Stimulated activated naive CD8-positive, alpha-beta T cell treated with anti-CD3 and anti-CD28 coated beads, Interleukin-15, Interleukin-2, amounts not matched to agents 100 ng/mL and 50 ng/mL, for 24 hours (primary cell): Measurements from ENCODE around the gene AVP.
"Not testable (repeated sequence)": the region's sequence is repeated elsewhere in the genome, so short reads cannot be mapped to it uniquely, and the experiment has no call there.

Experiments
- H3K27ac Mint-ChIP-seq: one replicate; pipeline ENCODE4 v1.8.0; 2021; ENCODE audit warnings: mild to moderate bottlenecking, mixed read lengths
- H3K27me3 Mint-ChIP-seq: one replicate; pipeline ENCODE4 v1.8.0; 2021; ENCODE audit warnings: mixed read lengths
- H3K36me3 Mint-ChIP-seq: one replicate; pipeline ENCODE4 v1.8.0; 2021; ENCODE audit warnings: low read depth, mixed read lengths
- H3K4me1 Mint-ChIP-seq: one replicate; pipeline ENCODE4 v1.8.0; 2021; ENCODE audit warnings: low read depth, mixed read lengths
- H3K4me3 Mint-ChIP-seq: one replicate; pipeline ENCODE4 v1.8.0; 2021; ENCODE audit warnings: mild to moderate bottlenecking, mixed read lengths
- H3K9me3 Mint-ChIP-seq: one replicate; pipeline ENCODE4 v1.8.0; 2021; ENCODE audit warnings: mixed read lengths

Gene AVP

DNA sequence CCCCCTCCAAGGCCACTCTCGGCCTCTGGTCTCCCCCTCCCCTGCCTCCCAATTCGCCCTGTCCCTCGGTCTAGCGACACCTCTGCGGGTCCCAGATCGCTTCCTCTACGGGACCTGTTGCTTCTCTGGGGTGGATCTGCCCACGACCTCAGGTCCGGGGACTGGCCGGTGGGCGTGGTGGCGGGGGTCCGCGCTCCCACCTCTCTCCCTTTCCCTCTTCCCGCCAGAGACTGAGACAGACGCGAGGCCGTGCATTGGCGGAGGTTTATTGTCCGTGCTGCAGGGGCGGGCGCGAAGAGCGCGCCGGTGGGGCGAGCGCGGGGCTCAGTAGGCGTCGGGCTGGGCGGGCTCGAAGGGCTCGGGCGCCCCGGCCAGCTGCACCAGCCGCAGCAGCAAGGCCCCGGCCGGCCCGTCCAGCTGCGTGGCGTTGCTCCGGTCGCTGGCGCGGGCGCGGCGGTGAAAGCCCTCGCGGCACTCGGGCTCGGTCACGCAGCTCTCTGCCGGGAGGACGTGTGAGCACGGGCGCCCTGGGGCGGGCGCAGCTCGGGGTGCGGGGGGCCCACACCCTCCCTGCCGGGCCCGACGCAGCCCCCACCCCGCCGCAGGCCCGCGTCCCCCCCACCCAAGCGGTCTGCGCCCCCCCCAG, 2.1 kb downstream of the AVP start:
- Mint-ChIP-seq H3K27ac (no peak overlapping the region), H3K36me3 (no peaks in the 10 kb centered on the region), H3K4me1 (peaks cover 7% of the 10 kb centered on the region), H3K4me3 (peak overlapping the region; percentile 0), H3K27me3 (peaks cover 55% of the 10 kb centered on the region), H3K9me3 (no peaks in the 10 kb centered on the region)

DNA sequence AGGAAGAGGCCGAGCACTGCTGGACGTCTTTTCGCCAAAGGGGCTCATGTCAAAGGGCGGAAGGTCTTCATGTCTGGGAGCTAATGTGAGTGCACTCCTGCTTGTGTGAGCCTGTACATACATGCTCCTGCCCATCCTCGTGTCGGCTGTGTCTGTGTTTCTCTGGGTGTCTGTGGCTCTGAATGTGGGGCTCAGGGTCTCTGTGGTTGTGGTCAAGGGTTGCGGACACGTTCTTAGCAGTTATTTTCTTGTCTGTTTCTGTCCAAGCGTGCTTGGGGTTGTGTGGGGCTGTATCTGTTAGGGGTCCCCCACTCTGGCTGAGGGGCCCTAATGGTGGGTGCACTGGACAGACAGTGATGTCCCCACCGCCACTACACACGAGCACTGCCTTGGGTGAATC, 2.9 kb downstream of the AVP start:
- no peaks in the 10 kb centered on the region for H3K36me3 Mint-ChIP-seq
- no peak overlapping the region for H3K27ac Mint-ChIP-seq
- no peaks in the 10 kb centered on the region for H3K9me3 Mint-ChIP-seq
- peaks cover 14% of the 10 kb centered on the region for H3K4me1 Mint-ChIP-seq
- H3K27me3 Mint-ChIP-seq: peaks cover 55% of the 10 kb centered on the region
- H3K4me3 Mint-ChIP-seq: no peak overlapping the region

DNA sequence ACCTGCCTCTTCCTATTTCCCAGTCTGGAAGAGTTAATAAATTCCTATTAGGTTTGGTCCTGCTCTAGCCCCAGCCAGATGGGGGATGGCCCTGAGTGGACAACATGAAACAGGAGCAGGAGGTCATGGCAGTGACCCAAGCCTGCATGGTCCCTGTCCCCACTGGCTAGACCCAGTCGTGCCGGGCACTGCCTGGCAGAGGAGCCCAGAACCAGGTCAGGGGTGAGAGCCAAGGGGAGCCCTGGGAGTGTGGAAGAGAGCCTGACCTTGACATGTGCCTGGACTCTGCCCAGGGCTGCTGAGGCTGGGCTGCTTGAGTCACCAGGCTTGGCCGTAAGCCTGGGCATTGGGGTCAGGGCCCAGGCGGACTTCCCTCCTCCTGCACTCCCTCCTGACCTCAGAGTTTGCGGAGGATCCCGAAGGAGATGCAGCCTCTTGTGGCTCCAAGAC, 3.6 kb downstream of the AVP start:
- H3K27ac Mint-ChIP-seq: no peak overlapping the region
- peaks cover 55% of the 10 kb centered on the region for H3K27me3 Mint-ChIP-seq
- H3K4me3 Mint-ChIP-seq: no peak overlapping the region
- H3K36me3 Mint-ChIP-seq: no peaks in the 10 kb centered on the region
- H3K9me3 Mint-ChIP-seq: no peaks in the 10 kb centered on the region
- H3K4me1 Mint-ChIP-seq: peaks cover 16% of the 10 kb centered on the region

DNA sequence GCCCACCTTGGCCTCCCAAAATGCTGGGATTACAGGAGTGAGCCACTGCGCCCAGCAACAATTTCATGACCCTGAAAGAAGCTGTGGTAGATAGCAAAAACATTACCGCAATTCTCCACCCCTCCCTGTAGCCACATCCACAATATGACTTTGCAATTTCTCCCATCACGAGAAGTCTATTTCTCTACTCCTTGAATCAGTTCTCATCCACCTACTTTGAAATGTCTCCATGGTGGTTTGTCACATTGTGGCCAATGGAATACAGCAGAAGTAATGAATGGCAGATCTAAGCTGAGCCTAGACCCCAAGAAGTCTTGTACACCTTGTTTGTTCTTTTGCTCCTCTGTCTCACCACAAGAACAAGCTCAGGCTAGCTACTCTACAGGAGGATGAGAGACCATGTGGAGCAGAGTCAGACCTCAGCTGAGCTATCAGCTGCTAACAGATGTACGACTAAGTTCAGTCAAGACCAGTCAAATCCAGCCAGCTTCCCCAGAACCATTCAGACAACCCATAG, 6.8 kb downstream of the AVP start:
- H3K36me3 Mint-ChIP-seq: no peaks in the 10 kb centered on the region
- peak overlapping the region; percentile 20 for H3K4me3 Mint-ChIP-seq
- H3K4me1 Mint-ChIP-seq: peaks cover 16% of the 10 kb centered on the region
- H3K9me3 Mint-ChIP-seq: no peaks in the 10 kb centered on the region
- no peak overlapping the region for H3K27ac Mint-ChIP-seq
- peaks cover 38% of the 10 kb centered on the region for H3K27me3 Mint-ChIP-seq

DNA sequence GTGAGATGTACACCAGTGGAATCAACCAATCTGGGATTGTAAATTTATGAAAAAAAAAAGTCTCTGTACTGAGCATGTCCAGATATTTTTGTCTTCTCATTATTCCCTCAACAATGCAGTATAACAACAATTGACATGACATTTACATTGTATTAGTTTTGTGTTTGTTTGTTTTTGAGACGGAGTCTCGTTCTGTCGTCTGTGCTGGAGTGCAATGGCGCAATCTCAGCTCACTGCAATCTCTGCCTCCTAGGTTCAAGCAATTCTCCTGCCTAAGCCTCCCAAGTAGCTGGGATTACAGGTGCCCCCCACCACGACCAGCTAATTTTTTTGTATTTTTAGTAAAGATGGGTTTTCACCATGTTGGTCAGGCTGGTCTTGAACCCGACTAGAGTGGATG, 9.2 kb downstream of the AVP start:
- Mint-ChIP-seq H3K4me1 (peaks cover 31% of the 10 kb centered on the region), H3K27me3 (peaks cover 17% of the 10 kb centered on the region)
- H3K9me3 Mint-ChIP-seq, H3K4me3 Mint-ChIP-seq, H3K36me3 Mint-ChIP-seq, H3K27ac Mint-ChIP-seq: not testable (repeated sequence)

DNA sequence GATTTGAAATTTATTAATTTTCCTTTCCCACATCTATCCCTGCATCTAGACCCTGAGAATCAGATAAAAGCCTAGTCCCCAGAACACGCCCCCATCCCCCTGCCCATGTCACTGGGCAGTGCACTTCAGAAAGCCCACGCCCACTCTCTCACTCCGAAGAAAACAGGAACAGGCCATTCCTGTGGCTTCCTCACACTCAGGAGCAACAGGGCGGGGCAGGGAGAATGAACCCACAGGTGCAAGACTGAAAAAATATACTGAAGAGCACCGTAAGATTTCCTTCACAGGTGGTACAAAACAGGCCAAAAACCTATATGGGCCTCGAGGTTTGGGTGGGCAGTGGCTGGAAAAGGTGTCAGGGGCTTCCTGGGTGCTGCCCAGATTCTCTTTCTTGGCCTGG, 9.7 kb downstream of the AVP start:
- Mint-ChIP-seq H3K27me3 (peaks cover 15% of the 10 kb centered on the region), H3K4me1 (peaks cover 31% of the 10 kb centered on the region), H3K36me3 (no peaks in the 10 kb centered on the region), H3K27ac (no peak overlapping the region), H3K4me3 (no peak overlapping the region), H3K9me3 (no peaks in the 10 kb centered on the region)

DNA sequence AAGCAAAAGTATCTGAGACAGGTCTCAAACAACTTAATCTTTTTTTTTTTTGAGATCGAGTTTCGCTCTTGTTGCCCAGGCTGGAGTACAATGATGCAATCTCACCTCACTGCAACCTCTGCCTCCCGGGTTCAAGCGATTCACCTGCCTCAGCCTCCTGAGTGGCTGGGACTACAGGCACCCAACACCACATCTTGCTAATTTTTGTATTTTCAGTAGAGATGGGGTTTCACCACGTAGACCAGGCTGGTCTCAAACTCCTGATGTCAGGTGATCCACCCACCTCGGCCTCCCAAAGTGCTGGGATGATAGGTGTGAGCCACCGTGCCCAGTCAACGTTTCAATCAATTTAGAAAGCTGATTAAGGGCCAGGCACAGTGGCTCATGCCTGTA, 11.3 kb downstream of the AVP start:
- H3K4me1 Mint-ChIP-seq: peaks cover 31% of the 10 kb centered on the region
- not testable (repeated sequence) for H3K27me3 Mint-ChIP-seq, H3K27ac Mint-ChIP-seq, H3K36me3 Mint-ChIP-seq, H3K9me3 Mint-ChIP-seq
- H3K4me3 Mint-ChIP-seq: peak overlapping the region; percentile 17

DNA sequence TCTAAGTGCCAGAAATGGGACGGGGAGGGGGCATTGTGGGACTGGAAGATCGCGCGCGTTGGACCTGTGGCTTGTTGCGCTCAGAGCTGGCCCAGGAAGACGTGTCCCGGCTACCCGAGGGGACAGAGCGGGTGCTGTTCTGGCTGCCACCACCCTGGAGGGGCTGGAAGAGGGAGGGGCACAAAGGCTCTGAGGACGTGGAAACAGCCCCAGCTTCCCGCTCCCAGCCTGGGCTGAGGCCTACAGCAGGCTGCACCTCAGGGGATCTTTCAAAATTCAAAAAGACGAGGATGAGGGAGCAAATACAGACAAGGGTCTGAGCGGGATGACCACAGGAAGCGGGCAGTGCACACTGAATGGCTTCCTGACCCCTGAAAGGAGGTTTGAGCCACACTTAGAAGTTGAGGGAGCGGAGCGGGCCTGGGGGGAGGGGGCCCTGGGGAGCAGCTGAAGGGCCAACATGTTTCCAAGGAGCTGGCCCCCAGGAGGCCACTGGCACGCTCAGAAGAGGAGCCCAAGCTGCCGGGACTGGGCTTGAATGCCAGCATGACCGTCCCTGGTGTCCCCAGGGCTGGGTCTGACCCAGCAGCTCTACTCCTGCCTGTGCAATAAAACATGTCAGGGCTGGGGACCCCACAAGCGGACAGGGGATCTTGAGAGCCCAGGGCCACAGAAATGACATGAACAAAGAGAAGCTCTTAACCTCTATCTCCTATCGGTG, 11.8 kb downstream of the AVP start:
- peaks cover 27% of the 10 kb centered on the region for H3K4me1 Mint-ChIP-seq
- peaks cover 2% of the 10 kb centered on the region for H3K27me3 Mint-ChIP-seq
- H3K36me3 Mint-ChIP-seq: no peaks in the 10 kb centered on the region
- H3K4me3 Mint-ChIP-seq: peak overlapping the region; percentile 69
- H3K27ac Mint-ChIP-seq: no peak overlapping the region
- H3K9me3 Mint-ChIP-seq: no peaks in the 10 kb centered on the region

DNA sequence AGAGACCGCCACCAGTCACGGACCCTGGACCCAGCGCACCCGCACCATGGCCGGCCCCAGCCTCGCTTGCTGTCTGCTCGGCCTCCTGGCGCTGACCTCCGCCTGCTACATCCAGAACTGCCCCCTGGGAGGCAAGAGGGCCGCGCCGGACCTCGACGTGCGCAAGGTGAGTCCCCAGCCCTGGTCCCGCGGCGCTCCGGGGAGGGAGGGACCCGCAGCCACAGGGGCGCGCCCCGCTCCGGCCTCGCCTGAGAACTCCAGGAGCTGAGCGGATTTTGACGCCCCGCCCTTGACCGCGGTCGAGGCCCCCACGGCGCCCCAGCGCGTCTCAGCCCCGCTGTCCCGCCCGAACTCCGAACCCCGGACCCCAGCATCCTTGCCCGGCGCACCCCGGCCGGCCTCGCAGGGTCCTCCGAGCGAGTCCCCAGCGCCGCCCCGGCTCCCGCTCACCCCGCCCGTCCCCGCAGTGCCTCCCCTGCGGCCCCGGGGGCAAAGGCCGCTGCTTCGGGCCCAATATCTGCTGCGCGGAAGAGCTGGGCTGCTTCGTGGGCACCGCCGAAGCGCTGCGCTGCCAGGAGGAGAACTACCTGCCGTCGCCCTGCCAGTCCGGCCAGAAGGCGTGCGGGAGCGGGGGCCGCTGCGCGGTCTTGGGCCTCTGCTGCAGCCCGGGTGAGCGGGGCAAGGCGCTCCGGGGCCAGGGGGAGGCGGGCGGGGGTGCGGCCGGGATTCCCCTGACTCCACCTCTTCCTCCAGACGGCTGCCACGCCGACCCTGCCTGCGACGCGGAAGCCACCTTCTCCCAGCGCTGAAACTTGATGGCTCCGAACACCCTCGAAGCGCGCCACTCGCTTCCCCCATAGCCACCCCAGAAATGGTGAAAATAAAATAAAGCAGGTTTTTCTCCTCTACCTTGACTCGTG, 12.7 kb downstream of the AVP start, which contains the start of gene OXT:
Gene OXT, plus strand, starts transcription at position 11 of the 920 bp plus-strand sequence. Its CDS starts 36 bp downstream, at position 47.
- H3K4me3 Mint-ChIP-seq: peak within 1 kb of the TSS; percentile 69
- no peaks in the 10 kb centered on the region for H3K36me3 Mint-ChIP-seq
- no peaks in the 10 kb centered on the region for H3K9me3 Mint-ChIP-seq

DNA sequence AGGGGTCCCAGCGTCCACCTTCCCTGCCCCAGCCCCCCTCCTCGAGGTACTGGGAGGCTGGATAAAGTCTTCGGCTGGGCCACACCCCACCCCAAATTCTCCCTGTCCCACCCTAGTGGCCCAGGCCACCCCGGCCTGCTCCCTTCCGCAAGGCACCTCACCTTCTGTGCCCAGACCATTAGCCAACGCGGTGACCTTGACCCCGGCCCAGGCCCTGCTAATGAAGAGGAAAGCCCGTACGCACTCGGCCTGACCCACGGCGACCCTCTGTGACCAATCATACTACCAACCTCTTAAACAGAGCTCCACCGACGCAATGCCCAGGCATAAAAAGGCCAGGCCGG, 13.3 kb downstream of the AVP start:
- peak overlapping the region; percentile 63 for H3K4me3 Mint-ChIP-seq
- H3K9me3 Mint-ChIP-seq: no peaks in the 10 kb centered on the region
- no peak overlapping the region for H3K27ac Mint-ChIP-seq
- no peaks in the 10 kb centered on the region for H3K36me3 Mint-ChIP-seq
- H3K4me1 Mint-ChIP-seq: peaks cover 15% of the 10 kb centered on the region
- H3K27me3 Mint-ChIP-seq: no peaks in the 10 kb centered on the region

More for the DNA sequence above, 12.7 kb downstream of the AVP start, which contains the start of gene OXT:
- Mint-ChIP-seq H3K4me1 (peaks cover 18% of the 10 kb centered on the region), H3K27ac (no peak within 1 kb of the TSS), H3K27me3 (no peaks in the 10 kb centered on the region)

DNA sequence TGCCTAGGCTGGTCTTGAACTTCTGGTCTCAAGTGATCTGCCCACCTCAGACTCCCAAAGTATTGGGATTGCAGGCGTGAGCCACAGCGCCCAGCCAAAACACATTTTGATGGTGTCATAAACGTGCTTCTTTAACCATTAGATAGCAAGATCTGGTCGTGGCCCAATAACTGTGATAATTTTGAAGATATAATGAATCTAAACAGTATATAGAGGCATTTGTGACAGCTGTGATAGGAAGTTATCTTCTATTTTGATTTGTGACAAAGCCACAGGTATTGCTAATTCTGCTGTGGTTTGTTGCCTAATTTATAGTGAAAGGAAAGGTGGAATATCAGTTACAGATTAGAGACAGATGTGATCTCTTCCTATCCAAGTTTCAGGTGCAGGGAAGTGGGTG, 13.8 kb downstream of the AVP start:
- Mint-ChIP-seq H3K36me3 (no peaks in the 10 kb centered on the region), H3K27me3 (no peaks in the 10 kb centered on the region), H3K4me3 (peak overlapping the region; percentile 63), H3K27ac (no peak overlapping the region), H3K4me1 (peaks cover 15% of the 10 kb centered on the region), H3K9me3 (no peaks in the 10 kb centered on the region)

DNA sequence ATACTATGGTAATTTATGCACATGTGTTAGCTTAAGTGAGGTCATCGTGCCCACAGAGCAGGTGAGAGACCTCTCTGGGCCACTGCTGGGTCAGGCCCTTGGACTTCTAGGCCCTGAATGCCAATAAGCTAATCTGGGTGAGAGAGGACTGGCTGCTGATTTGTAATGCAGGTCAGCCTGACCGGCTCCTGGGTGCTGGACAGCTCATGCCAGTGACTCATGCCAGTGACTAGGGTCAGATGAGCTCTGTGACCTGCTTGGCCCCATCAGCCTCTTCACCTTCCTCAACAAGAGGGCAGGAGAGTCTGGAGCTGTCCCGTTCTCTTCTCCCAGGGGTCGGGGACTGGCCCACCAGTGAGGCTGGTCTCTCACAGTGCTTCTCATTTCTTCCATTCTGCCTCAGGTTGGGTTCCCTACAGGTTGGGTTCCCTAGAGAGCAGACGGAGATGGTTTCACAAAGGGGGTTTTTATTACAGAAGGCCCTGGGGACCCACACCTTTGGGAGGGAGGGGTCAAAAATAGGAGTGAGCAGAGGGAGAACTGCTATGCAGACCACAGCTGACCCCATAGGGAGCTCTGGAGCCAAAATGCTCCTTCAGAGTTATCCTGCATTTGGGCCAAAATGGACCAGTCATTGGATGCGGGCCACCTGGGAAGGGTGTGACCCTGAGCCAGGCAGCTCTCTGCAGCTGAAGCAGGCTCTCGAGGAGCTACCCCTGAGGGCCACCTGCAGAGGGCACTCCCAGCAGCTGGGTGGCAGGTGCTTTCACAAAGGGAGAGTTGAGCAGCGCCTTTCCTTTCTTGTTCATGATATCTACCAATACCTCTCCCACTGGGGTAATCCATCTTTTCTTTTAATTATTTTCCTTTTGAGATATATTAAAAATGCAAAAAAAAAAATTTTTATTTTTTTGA, 15.3 kb downstream of the AVP start:
- H3K4me3 Mint-ChIP-seq: no peak overlapping the region

DNA sequence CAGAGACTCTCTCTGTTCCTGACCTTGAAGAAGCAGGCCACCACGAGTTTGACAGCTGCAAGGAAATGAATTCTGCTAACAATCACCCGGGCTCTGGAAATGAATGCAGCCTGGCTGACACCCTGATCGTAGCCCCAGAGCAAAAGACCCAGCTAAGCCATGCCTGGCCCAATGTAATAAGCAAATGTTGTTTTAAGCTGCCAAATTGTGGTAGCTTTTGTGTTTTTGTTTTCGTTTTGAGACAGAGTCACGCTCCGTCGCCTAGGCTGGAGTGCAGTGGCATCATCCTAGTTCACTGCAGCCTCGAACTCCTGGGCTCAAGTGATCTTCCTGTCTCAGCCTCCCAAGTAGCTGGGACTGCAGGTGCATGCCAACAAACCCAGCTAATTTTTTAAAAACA, 16.4 kb downstream of the AVP start:
- H3K9me3 Mint-ChIP-seq: no peaks in the 10 kb centered on the region
- H3K27ac Mint-ChIP-seq: no peak overlapping the region
- no peaks in the 10 kb centered on the region for H3K27me3 Mint-ChIP-seq
- H3K4me1 Mint-ChIP-seq: peaks cover 22% of the 10 kb centered on the region
- no peaks in the 10 kb centered on the region for H3K36me3 Mint-ChIP-seq
- no peak overlapping the region for H3K4me3 Mint-ChIP-seq

More for the DNA sequence above, 15.3 kb downstream of the AVP start:
- no peaks in the 10 kb centered on the region for H3K9me3 Mint-ChIP-seq
- H3K27me3 Mint-ChIP-seq: no peaks in the 10 kb centered on the region
- H3K4me1 Mint-ChIP-seq: peaks cover 21% of the 10 kb centered on the region
- H3K36me3 Mint-ChIP-seq: no peaks in the 10 kb centered on the region
- no peak overlapping the region for H3K27ac Mint-ChIP-seq
